ENCODE results near the gene SMAD3.

SMAD3 gene

GRCh38 chr15:67127331-67127664 lies 61.9 kb downstream of the SMAD3 start:
- TF ChIP-seq, protein P1, sequence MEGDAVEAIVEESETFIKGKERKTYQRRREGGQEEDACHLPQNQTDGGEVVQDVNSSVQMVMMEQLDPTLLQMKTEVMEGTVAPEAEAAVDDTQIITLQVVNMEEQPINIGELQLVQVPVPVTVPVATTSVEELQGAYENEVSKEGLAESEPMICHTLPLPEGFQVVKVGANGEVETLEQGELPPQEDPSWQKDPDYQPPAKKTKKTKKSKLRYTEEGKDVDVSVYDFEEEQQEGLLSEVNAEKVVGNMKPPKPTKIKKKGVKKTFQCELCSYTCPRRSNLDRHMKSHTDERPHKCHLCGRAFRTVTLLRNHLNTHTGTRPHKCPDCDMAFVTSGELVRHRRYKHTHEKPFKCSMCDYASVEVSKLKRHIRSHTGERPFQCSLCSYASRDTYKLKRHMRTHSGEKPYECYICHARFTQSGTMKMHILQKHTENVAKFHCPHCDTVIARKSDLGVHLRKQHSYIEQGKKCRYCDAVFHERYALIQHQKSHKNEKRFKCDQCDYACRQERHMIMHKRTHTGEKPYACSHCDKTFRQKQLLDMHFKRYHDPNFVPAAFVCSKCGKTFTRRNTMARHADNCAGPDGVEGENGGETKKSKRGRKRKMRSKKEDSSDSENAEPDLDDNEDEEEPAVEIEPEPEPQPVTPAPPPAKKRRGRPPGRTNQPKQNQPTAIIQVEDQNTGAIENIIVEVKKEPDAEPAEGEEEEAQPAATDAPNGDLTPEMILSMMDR (IDR thresholded peaks at IDR 0.05; ENCODE audit: borderline replicate concordance, control extremely low read depth, extremely low read depth, insufficient read depth, missing control alignments) = no peak
- in situ Hi-C loops (cut with MboI; ENCODE audit: low sequenced_read_pairs, unreplicated experiment) = no loop called here
- DNase-seq (ENCODE audit: low spot score) = no peak

DNA sequence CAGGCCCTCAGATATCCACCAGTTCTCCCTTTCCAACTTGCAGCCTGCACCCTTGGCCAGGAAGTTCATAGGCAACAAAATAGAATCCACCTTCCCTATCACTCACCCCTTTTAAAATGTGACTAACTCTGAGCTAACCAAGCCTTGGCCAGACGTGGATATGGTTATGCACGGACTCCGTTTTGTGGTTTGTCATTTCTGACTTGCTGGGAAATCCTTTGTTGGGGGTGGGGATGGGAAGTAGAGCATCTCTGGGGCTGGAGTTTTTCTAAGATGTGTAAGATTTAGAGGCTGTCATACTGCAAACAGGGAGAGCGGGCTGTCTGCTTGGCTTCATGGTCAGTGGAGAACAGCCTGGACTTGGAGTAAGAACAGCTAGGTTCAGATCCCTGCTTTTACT lies 62.6 kb downstream of the SMAD3 start:
- TF ChIP-seq, protein P1 (IDR thresholded peaks at IDR 0.05; ENCODE audit: borderline replicate concordance, control extremely low read depth, extremely low read depth, insufficient read depth, missing control alignments) = no peak
- DNase-seq (ENCODE audit: low spot score) = no peak
- in situ Hi-C loops (cut with MboI; ENCODE audit: low sequenced_read_pairs, unreplicated experiment) = no loop called here

GRCh38 chr15:67130166-67130565 lies 64.8 kb downstream of the SMAD3 start:
- TF ChIP-seq, protein P1 (IDR thresholded peaks at IDR 0.05; ENCODE audit: borderline replicate concordance, control extremely low read depth, extremely low read depth, insufficient read depth, missing control alignments) = no peak
- in situ Hi-C loops (cut with MboI; ENCODE audit: low sequenced_read_pairs, unreplicated experiment) = no loop called here
- DNase-seq (ENCODE audit: low spot score) = no peak

- in situ Hi-C loops (cut with MboI; ENCODE audit: low sequenced_read_pairs, unreplicated experiment) = no loop called here
- TF ChIP-seq, protein P1 (IDR thresholded peaks at IDR 0.05; ENCODE audit: borderline replicate concordance, control extremely low read depth, extremely low read depth, insufficient read depth, missing control alignments) = no peak
- DNase-seq (ENCODE audit: low spot score) = no peak
Measured at GRCh38 chr15:67130673-67131601, 65.5 kb downstream of the SMAD3 start.

- no peak for DNase-seq (ENCODE audit: low spot score)
- TF ChIP-seq, protein P1 (IDR thresholded peaks at IDR 0.05; ENCODE audit: borderline replicate concordance, control extremely low read depth, extremely low read depth, insufficient read depth, missing control alignments) = no peak
- in situ Hi-C loops (cut with MboI; ENCODE audit: low sequenced_read_pairs, unreplicated experiment) = no loop called here
Measured at GRCh38 chr15:67132276-67132675, 66.9 kb downstream of the SMAD3 start.

- in situ Hi-C loops (cut with MboI; ENCODE audit: low sequenced_read_pairs, unreplicated experiment) = no loop called here
- DNase-seq (ENCODE audit: low spot score) = no peak
- TF ChIP-seq, protein P1 (IDR thresholded peaks at IDR 0.05; ENCODE audit: borderline replicate concordance, control extremely low read depth, extremely low read depth, insufficient read depth, missing control alignments) = no peak
Measured at GRCh38 chr15:67133026-67133425, 67.6 kb downstream of the SMAD3 start.

Measured in GM13976 (cell line).